GM08714 (cell line): ENCODE results near the gene GATC.
A peak's percentile ranks its signal among the peaks of the same experiment; 100 is the strongest.

Experiments
- H3K4me3 ChIP-seq: fragments of 200-500 bp; sonication (Bioruptor generic); 2 replicates; pipeline ENCODE4 v1.5.1; 2014; ENCODE audit warnings: mild to moderate bottlenecking, low read length, inconsistent platforms
- ZNF274 ChIP-seq: IDR thresholded peaks from 2 replicates; pipeline ENCODE4 v1.6.1; 2012; ENCODE audit warnings: mild to moderate bottlenecking, low read depth, low read length

The GATC gene

GRCh38 chr12:120490325-120490724 is 44.1 kb downstream of the GATC start:
- TF ChIP-seq ZNF274 = no peak
- no peak overlapping the region for H3K4me3 ChIP-seq

GRCh38 chr12:120490833-120491512 is 44.7 kb downstream of the GATC start:
- TF ChIP-seq ZNF274 = no peak
- H3K4me3 ChIP-seq = no peak overlapping the region

GRCh38 chr12:120495186-120495730 is 49.0 kb downstream of the GATC start:
- TF ChIP-seq ZNF274 = no peak
- H3K4me3 ChIP-seq = peak overlapping the region; percentile 68

- no peak for TF ChIP-seq ZNF274
- peak within 1 kb of the TSS; percentile 94 for H3K4me3 ChIP-seq
Measured at GRCh38 chr12:120495731-120496412, 49.6 kb downstream of the GATC start, which contains the start of gene DYNLL1. DYNLL1 (plus strand) TSS chr12:120496113; CDS start chr12:120496422, 309 bp downstream.

- no peak for TF ChIP-seq ZNF274
- peak overlapping the region; percentile 94 for H3K4me3 ChIP-seq
Measured at GRCh38 chr12:120496413-120497340, 50.4 kb downstream of the GATC start.

- peak overlapping the region; percentile 94 for H3K4me3 ChIP-seq
- TF ChIP-seq ZNF274 = no peak
Measured at GRCh38 chr12:120497524-120498150, 51.4 kb downstream of the GATC start.

GRCh38 chr12:120498870-120499515 is 52.7 kb downstream of the GATC start:
- no peak for TF ChIP-seq ZNF274
- H3K4me3 ChIP-seq = no peak overlapping the region

- TF ChIP-seq ZNF274 = no peak
- no peak overlapping the region for H3K4me3 ChIP-seq
Measured at GRCh38 chr12:120500581-120500980, 54.3 kb downstream of the GATC start.

- TF ChIP-seq ZNF274 = no peak
- no peak overlapping the region for H3K4me3 ChIP-seq
Measured at GRCh38 chr12:120504587-120504986, 58.3 kb downstream of the GATC start.

GRCh38 chr12:120508537-120508936 is 62.3 kb downstream of the GATC start:
- H3K4me3 ChIP-seq = no peak overlapping the region
- no peak for TF ChIP-seq ZNF274
